ENCODE data around the gene LYZL4.

LYZL4 gene

GRCh38 chr3:42425736-42426407 lies 15.5 kb upstream of the LYZL4 start:
- no peak for DNase-seq (ENCODE audit: low spot score)

GRCh38 chr3:42424911-42425310 lies 14.5 kb upstream of the LYZL4 start:
- no peak for DNase-seq (ENCODE audit: low spot score)

- no peak for DNase-seq (ENCODE audit: low spot score)
Measured at GRCh38 chr3:42421818-42422796, 11.7 kb upstream of the LYZL4 start.

- no peak for DNase-seq (ENCODE audit: low spot score)
Measured at GRCh38 chr3:42419563-42419962, 9.2 kb upstream of the LYZL4 start.

- DNase-seq (ENCODE audit: low spot score), result no peak
Measured at GRCh38 chr3:42412526-42413155, 2.2 kb upstream of the LYZL4 start.

- no peak for DNase-seq (ENCODE audit: low spot score)
Measured at GRCh38 chr3:42411429-42411828, 1.0 kb upstream of the LYZL4 start.

GRCh38 chr3:42408156-42408555 lies 2.3 kb downstream of the LYZL4 start:
- DNase-seq (ENCODE audit: low spot score), result no peak

GRCh38 chr3:42406727-42407450 lies 3.5 kb downstream of the LYZL4 start:
- no peak for DNase-seq (ENCODE audit: low spot score)

- DNase-seq (ENCODE audit: low spot score), result no peak
Measured at GRCh38 chr3:42405857-42406256, 4.6 kb downstream of the LYZL4 start.

GRCh38 chr3:42403737-42404136 lies 6.7 kb downstream of the LYZL4 start:
- no peak for DNase-seq (ENCODE audit: low spot score)

GRCh38 chr3:42402394-42403096 lies 7.9 kb downstream of the LYZL4 start:
- no peak for DNase-seq (ENCODE audit: low spot score)

GRCh38 chr3:42398080-42398479 lies 12.3 kb downstream of the LYZL4 start:
- DNase-seq (ENCODE audit: low spot score), result no peak

GRCh38 chr3:42397644-42398043 lies 12.8 kb downstream of the LYZL4 start:
- DNase-seq (ENCODE audit: low spot score), result no peak

- no peak for DNase-seq (ENCODE audit: low spot score)
Measured at GRCh38 chr3:42394579-42395288, 15.7 kb downstream of the LYZL4 start.

GRCh38 chr3:42387802-42388651 lies 22.4 kb downstream of the LYZL4 start:
- no peak for DNase-seq (ENCODE audit: low spot score)

GRCh38 chr3:42381551-42382082 lies 28.8 kb downstream of the LYZL4 start:
- DNase-seq (ENCODE audit: low spot score), result no peak

- no peak for DNase-seq (ENCODE audit: low spot score)
Measured at GRCh38 chr3:42377681-42378080, 32.7 kb downstream of the LYZL4 start.

GRCh38 chr3:42376344-42376798 lies 34.0 kb downstream of the LYZL4 start:
- peak; percentile 35 for DNase-seq (ENCODE audit: low spot score)

GRCh38 chr3:42375121-42375800 lies 35.1 kb downstream of the LYZL4 start:
- no peak for DNase-seq (ENCODE audit: low spot score)
